Measurements from ENCODE around the gene PGGT1B.
"Not testable (repeated sequence)": the region's sequence is repeated elsewhere in the genome, so short reads cannot be mapped to it uniquely, and the experiment has no call there.

Gene PGGT1B

DNA sequence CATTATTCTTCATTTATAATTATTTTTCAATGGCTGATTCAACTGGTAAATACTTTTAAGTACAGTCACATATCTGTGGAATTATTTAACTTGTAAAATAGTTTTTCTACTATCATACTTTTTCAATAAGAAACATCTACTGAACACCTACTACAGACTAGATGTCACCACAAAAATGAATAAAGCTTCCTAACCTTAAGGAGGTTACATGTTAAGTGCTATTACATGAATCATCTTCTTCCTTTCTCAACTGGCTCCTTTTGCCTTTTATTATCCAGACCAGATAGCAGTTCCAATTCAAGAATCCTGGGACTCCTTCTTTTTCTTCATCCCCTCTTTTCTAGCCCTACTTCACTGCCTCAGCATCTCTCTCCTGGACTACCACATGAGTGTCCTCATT lies 4.7 kb downstream of the PGGT1B start:
- no peak for DNase-seq

- not testable (repeated sequence) for DNase-seq
Observed at GRCh38 chr5:115249379-115249778, 13.3 kb downstream of the PGGT1B start.

- peak in 1 of 2 donors; percentile 30 for DNase-seq
Observed at GRCh38 chr5:115246361-115246991, 16.2 kb downstream of the PGGT1B start.

DNA sequence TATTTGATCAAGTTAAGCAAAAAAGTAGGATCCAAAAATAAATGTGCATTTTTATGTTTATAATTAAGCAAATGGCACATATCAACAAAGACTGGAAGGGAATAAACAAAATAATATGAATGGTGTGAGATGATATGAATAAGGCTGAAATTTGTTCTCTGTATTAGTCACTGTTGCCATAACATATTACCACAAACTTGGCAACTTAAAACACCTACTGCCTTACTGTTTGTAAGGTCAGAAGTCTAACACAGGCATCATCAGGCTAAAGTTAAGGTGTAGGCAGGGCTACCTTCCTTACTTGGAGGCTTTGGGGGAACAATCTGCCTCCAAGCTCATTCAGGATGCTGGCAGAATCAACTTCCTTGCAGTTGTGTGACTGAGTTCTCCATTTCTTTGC lies 19.3 kb downstream of the PGGT1B start:
- no peak for DNase-seq

DNA sequence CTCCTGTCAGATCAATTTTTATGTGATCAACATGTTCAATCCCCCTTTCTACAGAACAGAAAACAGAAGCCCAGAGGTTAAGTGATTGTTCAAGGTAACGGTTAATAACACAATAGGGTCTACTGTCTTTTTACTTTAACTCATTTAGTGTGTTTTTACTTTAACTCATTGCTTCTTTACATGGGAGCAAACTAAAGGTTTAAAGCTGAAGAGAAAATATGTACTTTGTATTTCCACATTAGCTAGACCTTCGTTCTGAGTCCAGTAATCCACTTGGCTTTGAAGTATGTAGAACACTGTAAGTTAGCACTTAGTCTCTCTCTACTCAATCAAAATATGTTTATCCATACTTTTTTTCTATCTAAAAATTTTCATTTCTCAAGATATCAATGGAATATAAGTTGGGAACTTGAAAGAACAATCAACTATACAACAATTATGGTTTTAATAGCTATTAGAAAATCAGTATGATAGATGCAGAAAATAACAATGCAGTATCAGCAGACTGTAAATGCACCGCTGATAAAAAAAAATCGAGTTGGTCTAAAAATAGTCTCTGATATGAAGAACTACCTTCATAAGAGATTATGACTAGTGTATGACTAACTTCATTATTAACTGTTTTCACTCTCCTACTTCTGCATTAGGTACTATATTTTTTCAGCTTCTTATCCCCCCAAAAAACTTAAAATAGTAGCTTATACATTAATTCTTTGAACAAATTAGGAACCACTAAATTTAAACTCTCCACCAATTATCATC lies 20.6 kb downstream of the PGGT1B start:
- no peak for DNase-seq

DNA sequence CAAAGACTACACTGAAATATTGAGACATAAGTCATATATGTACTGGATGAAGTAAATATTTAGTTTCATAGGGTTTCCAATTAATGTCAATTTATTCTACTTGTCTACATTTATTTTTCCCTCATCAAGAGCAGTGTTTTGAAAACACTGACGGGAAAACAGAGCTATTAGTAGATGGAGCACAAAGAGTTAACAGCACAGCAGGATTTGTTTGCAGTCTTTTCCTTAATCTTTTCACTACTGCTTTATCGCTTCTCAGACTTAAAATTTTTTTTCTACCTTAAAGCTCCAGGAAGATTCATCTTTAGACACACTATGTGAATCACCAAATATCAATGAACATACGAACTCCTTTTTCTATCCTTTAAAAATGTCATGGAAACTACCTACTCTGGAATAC lies 25.6 kb downstream of the PGGT1B start:
- DNase-seq = no peak

DNA sequence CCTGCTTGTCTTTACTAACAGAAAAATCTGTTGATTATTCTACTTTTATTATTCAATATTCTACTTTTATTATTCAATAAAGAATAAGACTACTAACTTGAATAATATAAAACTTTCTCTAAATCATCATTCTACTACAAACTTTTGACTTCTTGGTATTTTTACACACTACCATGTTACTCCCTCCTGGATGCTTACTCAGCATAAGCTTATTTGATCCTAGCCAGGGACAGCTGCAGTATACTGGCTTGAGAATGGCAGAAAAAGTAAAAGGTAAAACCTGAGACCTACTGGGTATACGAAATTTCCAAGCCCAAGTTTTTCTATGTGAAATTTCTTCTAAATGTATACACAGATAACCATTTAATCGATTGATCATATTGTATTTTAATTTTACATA lies 26.1 kb downstream of the PGGT1B start:
- no peak for DNase-seq

DNA sequence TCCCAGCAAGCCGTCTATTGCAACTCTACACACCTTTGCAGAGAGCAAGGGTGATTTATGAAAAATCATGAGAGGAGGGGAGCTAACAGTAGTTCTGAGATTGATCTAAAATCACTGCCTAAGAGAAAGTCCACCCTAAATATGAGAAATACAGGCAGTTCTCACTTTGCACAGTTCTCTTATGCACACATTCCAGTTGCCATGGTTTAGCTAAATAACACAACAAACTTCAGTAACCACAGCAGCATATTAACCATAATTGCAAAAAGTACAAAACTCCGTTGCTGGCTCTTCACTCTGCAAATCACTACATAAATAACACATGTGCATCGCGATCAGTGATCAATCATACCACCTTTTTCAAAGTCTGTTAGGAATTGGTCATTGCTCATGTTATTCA lies 31.1 kb downstream of the PGGT1B start:
- DNase-seq = no peak

DNA sequence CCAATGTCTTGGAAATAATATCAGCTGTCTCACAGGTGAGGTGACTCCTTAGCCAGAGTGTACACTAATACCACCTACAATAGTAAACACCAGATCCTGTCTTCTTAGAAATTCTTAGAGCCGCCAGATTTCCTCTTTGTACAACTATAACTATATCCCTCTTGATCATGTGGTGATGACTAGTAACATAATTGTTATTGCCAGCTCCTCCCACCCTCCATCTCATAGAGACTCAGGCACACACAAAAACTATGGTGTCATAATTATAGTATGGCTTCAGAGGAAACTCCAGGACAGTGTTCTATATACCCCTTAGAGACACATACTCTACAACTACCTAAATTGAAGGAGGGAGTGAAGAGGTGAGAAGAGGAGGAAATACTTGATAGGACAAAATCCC lies 33.1 kb downstream of the PGGT1B start:
- DNase-seq = no peak

- no peak for DNase-seq
Observed at GRCh38 chr5:115227281-115227680, 35.4 kb downstream of the PGGT1B start.

DNA sequence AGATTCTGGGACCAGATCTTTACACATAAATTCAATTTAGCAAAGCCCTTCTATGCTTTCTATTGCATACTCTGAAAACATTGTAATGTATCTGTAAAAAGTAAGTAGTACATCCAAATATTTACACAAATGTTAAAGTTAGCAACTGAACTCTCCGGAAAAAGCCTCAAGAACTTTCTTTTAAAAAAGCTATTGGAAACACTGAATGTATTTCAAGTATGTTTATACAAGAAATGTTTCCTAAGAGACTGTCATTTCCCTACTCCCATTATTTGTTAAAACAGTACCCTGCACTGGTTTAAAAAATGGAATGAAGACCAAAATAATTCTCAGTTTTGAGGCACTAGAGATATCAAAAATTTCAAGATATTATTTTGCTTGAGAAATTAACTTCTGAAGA lies 48.1 kb downstream of the PGGT1B start:
- no peak for DNase-seq

DNA sequence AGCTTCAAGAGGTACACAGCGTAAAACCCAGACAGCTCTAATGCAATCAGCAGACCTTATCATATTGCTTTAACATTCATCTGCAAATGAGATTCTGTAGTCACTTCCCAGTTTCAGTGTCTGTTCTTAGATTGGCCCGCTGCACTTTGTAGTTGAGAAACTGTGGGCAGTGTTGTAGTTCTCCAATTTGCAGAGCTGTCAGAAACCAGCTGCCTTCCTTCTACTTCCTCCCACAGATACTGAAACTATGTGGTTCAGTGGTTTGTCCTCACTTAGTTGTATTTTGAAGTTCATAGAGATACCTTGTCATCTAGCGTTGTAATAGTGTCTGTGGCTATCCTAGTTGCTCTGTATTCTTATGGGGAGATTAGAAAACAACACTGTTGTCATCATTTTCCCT lies 53.4 kb downstream of the PGGT1B start:
- DNase-seq = peak in 1 of 2 donors; percentile 61

DNA sequence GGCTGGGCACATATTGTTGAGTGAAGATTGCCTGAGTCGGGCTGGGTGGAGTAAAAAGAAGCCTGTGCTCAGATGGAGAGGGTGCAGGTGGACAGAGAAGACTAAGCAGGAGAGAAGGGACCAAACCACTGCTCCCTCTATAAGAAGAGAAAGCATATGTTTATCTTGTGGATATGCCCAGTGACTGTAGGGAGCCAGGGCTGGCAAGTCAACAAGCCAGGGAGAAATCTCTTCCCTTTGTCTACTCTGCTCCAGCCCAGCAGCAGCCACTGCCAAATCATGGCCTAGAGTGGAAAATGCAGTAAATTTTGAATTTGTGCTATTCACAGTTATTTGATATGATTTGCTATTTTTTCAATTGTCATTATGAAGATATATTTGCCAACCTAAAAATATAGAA lies 59.7 kb downstream of the PGGT1B start:
- no peak for DNase-seq

DNA sequence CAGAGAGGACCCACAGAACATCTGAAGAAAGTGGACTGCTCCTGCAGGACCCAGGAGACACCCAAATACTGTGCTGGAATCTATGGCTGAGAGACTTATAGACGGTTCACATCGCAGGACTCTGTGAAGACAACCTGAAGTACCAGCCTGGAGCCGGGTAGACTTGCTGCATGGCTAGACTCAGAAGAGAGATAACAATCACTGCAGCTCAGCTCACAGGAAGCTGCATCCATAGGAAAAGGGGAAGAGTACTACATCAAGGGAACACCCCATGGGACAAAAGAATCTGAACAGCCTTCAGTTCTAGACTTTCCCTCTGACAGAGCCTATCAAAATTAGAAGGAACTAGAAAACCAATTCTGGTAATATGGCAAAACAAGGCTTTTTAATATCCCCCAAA lies 66.5 kb downstream of the PGGT1B start:
- no peak for DNase-seq

GRCh38 chr5:115194676-115195075 lies 68.0 kb downstream of the PGGT1B start:
- DNase-seq = no peak

- DNase-seq = no peak
Observed at GRCh38 chr5:115193295-115193694, 69.4 kb downstream of the PGGT1B start.

DNA sequence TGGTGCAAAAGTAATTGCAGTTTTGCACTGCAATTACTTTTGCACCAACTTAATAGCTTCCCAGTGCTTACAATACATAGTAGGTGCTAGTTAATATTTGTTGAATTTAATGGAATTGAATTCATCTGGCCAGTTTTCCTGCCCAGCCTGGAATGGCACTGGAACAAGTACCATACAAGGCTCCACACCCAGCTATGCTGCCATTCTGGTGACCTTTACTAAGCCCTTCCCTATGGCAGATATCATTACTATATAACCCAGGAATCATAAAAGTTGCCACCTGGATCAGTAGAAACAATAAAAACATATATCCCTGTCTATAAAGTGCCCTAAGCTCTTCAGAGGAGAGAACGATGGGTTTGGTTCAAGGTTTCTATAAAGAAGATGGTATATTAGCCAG lies 70.6 kb downstream of the PGGT1B start:
- DNase-seq = no peak

DNA sequence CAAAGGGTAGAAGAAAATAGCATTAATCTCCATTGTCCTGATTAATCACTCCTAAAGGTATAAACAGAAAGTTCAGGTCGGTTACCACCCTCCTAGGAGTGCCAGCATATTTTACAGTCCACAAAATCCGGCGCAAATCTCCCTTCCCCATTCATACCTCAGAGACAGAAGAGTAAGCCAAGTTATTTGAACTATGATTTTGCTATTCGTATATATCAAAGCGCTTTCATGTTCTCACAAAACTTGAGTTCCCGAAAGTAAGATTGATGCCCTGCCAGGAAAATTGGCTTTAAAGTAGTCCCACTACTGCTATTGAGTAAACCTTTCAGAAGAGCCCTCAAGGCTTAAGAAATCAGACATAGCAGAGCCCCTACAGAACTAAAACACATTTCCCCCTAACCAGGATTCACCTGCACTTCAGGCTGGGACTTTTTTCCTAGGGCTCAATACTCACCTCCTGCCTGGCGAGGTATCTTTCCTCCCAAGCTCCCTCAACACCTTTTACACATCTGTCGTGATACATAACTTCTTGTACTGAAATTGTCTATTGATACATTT lies 71.1 kb downstream of the PGGT1B start:
- no peak for DNase-seq

GRCh38 chr5:115190388-115190787 lies 72.3 kb downstream of the PGGT1B start:
- no peak for DNase-seq

DNA sequence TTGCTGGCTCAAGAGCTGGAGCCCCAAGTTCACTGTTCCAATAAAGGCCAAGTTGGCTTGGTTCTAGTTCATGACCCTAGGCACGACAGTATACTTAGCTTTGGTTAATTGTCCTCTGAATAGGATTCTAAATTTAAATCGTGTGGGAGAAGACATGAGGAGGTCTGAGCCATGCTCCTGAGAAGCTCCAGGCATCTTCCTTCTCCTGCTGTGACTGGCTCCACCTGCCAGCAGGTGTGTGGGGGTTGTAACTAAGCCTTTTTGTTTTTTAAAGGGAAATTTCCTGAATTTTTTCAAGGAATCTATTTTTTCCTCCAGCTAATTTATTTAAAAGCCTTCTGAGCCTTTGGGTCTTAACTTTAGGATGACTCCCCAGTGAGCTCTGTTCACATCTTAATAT lies 72.8 kb downstream of the PGGT1B start:
- no peak for DNase-seq

GRCh38 chr5:115186794-115187193 lies 75.9 kb downstream of the PGGT1B start:
- no peak for DNase-seq

DNA sequence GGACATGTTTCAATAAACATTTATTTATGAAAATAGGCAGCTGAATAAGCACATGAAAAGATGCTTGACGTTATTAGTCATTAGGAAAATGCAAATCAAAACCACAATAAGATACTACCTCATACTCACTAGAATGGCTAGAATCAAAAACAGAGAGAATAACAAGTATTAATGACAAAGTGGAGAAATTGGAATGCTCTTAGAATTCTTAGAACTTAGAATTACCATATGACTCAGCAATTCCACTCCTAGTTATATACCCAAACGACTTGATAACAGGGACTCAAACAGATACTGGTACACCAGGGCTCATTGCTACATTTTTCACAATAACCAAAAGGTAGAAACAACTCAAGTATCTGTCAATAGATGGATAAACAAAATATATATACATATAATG lies 77.9 kb downstream of the PGGT1B start:
- DNase-seq = no peak

DNA sequence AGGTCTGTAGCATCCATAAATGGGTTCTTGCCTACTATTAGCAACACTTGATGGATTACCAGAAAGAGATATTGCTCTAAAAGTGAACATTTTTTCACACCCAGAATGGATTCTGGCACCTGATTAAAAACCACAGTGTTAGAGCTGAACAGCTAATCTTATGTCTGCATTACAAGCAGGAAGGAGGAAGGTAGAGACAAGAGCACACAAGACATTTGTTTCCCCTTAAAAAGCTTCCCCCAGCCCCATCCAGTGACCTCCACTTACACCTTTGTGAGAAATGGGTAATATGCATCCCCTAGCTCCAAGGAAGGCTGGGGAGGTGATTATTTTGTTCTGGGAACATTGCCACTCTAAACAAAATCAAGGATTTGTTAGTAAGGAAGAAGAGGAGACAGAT lies 80.9 kb downstream of the PGGT1B start:
- no peak for DNase-seq

GRCh38 chr5:115180165-115180709 lies 82.4 kb downstream of the PGGT1B start:
- DNase-seq = no peak
